GM12878 (cell line): Measurements from ENCODE around the gene POLE4.

Experiments
- CTCF ChIP-seq, 3 experiments: IDR thresholded peaks in 2 of 3; conservative IDR thresholded peaks in 1 of 3; 2 replicates each; pipeline ENCODE4 v1.5.1; 2011; ENCODE audit warnings: low read depth in 3 of 3, low read length in 3 of 3, mild to moderate bottlenecking in 3 of 3, control low read depth in 2 of 3, moderate library complexity in 2 of 3, inconsistent platforms in 1 of 3, mixed read lengths in 1 of 3; ENCODE audit not compliant: control insufficient read depth in 2 of 3, insufficient read depth in 1 of 3; ENCODE audit errors: extremely low read depth in 1 of 3
- EZH2 ChIP-seq: IDR thresholded peaks from 2 replicates; pipeline ENCODE4 v1.6.1; 2012; ENCODE audit warnings: low read depth, mild to moderate bottlenecking, control low read depth, inconsistent platforms, low read length, borderline replicate concordance; ENCODE audit not compliant: control insufficient read depth
- JUND ChIP-seq: IDR thresholded peaks from 2 replicates; pipeline ENCODE4 v1.6.1; 2012; ENCODE audit warnings: low read depth, mild to moderate bottlenecking, low read length, improper control_type of control experiment, moderate library complexity
- NR2C2 ChIP-seq: IDR thresholded peaks from 2 replicates; pipeline ENCODE4 v1.6.1; 2011; ENCODE audit warnings: borderline replicate concordance, low read depth; ENCODE audit not compliant: control insufficient read depth, insufficient read length
- POLR2A ChIP-seq: IDR thresholded peaks from 2 replicates; pipeline ENCODE4 v1.6.1; 2011; ENCODE audit warnings: low read depth, mild to moderate bottlenecking, low read length
- RAD51 ChIP-seq: fragments of 450-650 bp; IDR thresholded peaks from 2 replicates; pipeline ENCODE4 v1.6.1; 2016; ENCODE audit warnings: moderate library complexity, mild to moderate bottlenecking, inconsistent platforms
- RCOR1 ChIP-seq: conservative IDR thresholded peaks from 2 replicates; pipeline ENCODE4 v1.6.1; 2012; ENCODE audit warnings: low read depth, low read length, improper control_type of control experiment
- SREBF2 ChIP-seq: IDR thresholded peaks from 2 replicates; pipeline ENCODE4 v1.6.1; 2012; ENCODE audit warnings: mild to moderate bottlenecking, low read length
- TARDBP ChIP-seq: IDR thresholded peaks from 2 replicates; pipeline ENCODE4 v1.6.1; 2016; ENCODE audit warnings: borderline replicate concordance
- TF ChIP-seq, protein P1 (sequence below): IDR thresholded peaks from 2 replicates; pipeline ENCODE4 v1.6.1; 2012; ENCODE audit warnings: low read depth, low read length, improper control_type of control experiment

DNA sequence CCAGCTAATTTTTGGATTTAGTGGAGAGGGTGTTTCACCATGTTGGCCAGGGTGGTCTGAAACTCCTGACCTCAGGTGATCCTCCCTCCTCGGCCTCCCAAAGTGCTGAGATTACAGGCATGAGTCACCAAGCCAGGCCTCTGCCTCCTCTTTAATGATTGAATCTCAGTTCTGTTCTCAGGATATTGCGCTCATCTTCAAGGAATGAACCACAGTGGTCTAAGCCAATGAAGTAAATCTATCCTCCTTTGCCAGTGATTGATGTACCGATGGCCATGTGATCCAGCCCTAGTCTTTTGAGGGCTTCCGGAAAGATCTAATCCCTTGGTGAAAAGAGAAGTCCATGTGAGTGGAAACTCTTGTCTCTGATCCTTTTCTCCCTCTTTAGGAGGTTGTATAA lies 48.6 kb downstream of the POLE4 start:
- no peak for TF ChIP-seq RAD51
- TF ChIP-seq CTCF (IDR thresholded peaks at IDR 0.05 in 2 of 3, conservative IDR thresholded peaks at IDR 0.05 in 1 of 3; ENCODE audit: control insufficient read depth in 2 of 3, extremely low read depth in 1 of 3, insufficient read depth in 1 of 3, low read depth in 3 of 3, low read length in 3 of 3) = no peak
- no peak for TF ChIP-seq EZH2
- TF ChIP-seq, protein P1, sequence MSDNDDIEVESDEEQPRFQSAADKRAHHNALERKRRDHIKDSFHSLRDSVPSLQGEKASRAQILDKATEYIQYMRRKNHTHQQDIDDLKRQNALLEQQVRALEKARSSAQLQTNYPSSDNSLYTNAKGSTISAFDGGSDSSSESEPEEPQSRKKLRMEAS = no peak
- no peak for TF ChIP-seq RCOR1
- no peak for TF ChIP-seq POLR2A
- TF ChIP-seq NR2C2 = no peak
- no peak for TF ChIP-seq SREBF2
- no peak for TF ChIP-seq TARDBP
- TF ChIP-seq JUND = no peak
